GM06990 (cell line): ENCODE measurements around the gene PLD4.

ENCODE experiments used
- DNase-seq: peaks from one replicate; pipeline ENCODE4 v3.0.0-alpha.2; 2011; ENCODE audit not compliant: insufficient read length; ENCODE audit errors: extremely low read depth
- H3K27me3 ChIP-seq: replicated peaks from 2 replicates; pipeline ENCODE4 v1.6.0; 2011; ENCODE audit warnings: low read length; ENCODE audit not compliant: control insufficient read depth, insufficient read depth
- H3K36me3 ChIP-seq: 2 replicates; pipeline ENCODE4 v1.5.1; 2011; ENCODE audit warnings: low read length; ENCODE audit not compliant: control insufficient read depth, insufficient read depth
- H3K4me3 ChIP-seq: replicated peaks from 2 replicates; pipeline ENCODE4 v1.5.1; 2011; ENCODE audit warnings: low read depth, mild to moderate bottlenecking, control low read depth, low read length
- CTCF ChIP-seq: IDR thresholded peaks from 2 replicates; pipeline ENCODE4 v1.5.1; 2011; ENCODE audit warnings: low read length, control low read depth, mild to moderate bottlenecking, inconsistent platforms; ENCODE audit not compliant: insufficient read depth, poor library complexity, severe bottlenecking

Gene PLD4

GRCh38 chr14:104933746-104934733 is 9.4 kb downstream of the PLD4 start:
- no peaks in the 10 kb centered on the region for H3K36me3 ChIP-seq
- H3K27me3 ChIP-seq = peaks cover 7% of the 10 kb centered on the region
- TF ChIP-seq CTCF = no peak
- H3K4me3 ChIP-seq = no peak overlapping the region
- DNase-seq = no peak

GRCh38 chr14:104935026-104935650 is 10.5 kb downstream of the PLD4 start:
- DNase-seq = no peak
- H3K27me3 ChIP-seq = peaks cover 7% of the 10 kb centered on the region
- no peak overlapping the region for H3K4me3 ChIP-seq
- no peak for TF ChIP-seq CTCF
- no peaks in the 10 kb centered on the region for H3K36me3 ChIP-seq

GRCh38 chr14:104935955-104936354 is 11.3 kb downstream of the PLD4 start:
- peaks cover 7% of the 10 kb centered on the region for H3K27me3 ChIP-seq
- no peak overlapping the region for H3K4me3 ChIP-seq
- no peak for DNase-seq
- no peak for TF ChIP-seq CTCF
- no peaks in the 10 kb centered on the region for H3K36me3 ChIP-seq

- no peak for DNase-seq
- TF ChIP-seq CTCF = no peak
- Histone ChIP-seq H3K27me3 (peaks cover 7% of the 10 kb centered on the region), H3K4me3 (no peak overlapping the region), H3K36me3 (no peaks in the 10 kb centered on the region)
These were observed 11.9 kb downstream of the PLD4 start for GRCh38 chr14:104936361-104937155.

GRCh38 chr14:104937161-104937560 is 12.5 kb downstream of the PLD4 start:
- no peak for TF ChIP-seq CTCF
- Histone ChIP-seq H3K27me3 (peaks cover 7% of the 10 kb centered on the region), H3K36me3 (no peaks in the 10 kb centered on the region), H3K4me3 (no peak overlapping the region)
- DNase-seq = no peak
